T-helper 9 cell (primary cell): ENCODE measurements around the gene CNRIP1.
"Not testable (repeated sequence)": the region's sequence is repeated elsewhere in the genome, so short reads cannot be mapped to it uniquely, and the experiment has no call there.

ENCODE experiments used
- DNase-seq: peaks from one replicate; pipeline ENCODE4 v3.0.0-alpha.2; 2020

The CNRIP1 gene

GRCh38 chr2:68340226-68341061 is 20.7 kb upstream of the CNRIP1 start:
- no peak for DNase-seq

- DNase-seq = no peak
Observed at GRCh38 chr2:68336192-68336591, 16.4 kb upstream of the CNRIP1 start.

- DNase-seq = no peak
Observed at GRCh38 chr2:68333931-68334330, 14.2 kb upstream of the CNRIP1 start.

DNA sequence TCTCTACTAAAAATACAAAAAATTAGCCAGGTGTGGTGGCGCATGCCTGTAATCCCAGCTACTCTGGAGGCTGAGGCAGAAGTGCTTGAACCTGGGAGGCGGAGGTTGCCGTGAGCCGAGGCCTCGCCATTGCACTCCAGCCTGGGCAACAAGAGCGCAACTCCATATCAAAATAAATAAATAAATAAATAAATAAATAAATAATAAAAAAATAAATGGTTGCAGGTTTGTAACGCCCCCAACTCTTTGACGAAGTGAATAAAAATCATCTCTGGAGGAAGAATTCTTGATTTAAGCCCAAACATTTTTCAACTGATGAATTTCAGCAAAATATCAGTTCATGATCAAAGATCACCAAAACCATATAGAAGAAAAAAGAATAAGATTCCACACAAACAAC is 13.3 kb upstream of the CNRIP1 start:
- no peak for DNase-seq

DNA sequence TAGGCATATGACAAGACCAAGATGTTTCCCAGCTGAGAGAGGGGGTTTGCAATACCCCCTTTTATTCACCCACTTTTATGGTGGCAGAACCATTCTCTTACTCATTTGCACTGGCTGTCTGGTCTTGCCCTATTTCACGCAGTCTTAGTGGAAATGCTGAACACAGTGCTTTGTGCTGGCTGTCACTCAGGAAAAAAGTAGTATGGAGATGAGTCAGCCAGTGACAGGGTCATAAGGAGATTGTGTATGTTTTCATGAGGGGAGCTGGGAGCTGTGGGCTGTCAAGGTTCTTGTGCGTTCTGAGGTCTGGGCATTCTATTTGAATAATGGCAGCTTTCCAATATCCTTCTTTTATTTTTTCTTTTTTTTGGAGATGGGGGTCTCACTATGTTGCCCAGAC is 10.9 kb upstream of the CNRIP1 start:
- DNase-seq = no peak

DNA sequence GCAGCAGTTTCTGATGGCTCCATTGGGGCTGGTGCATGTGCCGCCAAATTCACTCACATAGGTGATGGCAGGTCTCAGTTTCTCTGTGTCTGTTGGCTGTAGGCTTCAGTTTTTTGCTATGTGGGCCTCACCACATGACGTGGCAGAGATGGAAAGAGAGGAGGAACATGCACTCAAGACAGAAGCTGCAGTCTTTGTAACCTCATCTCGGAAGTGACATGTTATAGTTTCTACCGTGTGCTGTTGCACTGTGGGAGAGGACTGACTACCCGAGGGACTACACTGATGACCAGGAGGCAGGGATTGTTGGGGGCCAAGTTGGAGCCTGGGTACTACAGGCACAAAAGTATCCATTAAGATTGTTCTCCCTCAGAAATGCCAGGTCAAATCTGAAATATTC is 9.2 kb upstream of the CNRIP1 start:
- DNase-seq = no peak

GRCh38 chr2:68325056-68325455 is 5.3 kb upstream of the CNRIP1 start:
- no peak for DNase-seq

DNA sequence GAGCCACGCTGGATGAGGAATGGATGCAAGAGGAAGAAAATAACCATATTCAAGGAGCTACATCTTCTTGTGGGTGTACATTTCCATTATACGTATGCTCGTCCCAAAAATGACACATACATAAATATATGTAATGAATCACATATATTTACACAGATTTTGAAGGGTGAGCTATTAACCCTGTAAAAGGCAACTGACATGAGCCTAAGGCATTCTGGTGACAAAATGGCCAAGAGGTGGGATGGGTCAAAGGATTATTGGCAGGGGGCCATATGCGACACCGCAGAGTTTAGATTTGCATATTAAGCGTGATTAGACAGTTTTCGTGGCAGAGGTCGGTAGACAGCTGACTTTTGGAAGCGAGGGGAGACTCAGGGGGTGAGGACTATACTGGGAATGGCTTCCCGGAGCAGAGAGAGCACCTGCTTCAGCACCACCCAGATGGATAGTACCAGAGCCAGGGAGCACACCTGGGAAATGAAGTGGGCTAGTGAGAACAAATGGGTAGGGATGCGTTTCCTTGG is 431 bp upstream of the CNRIP1 start:
- no peak for DNase-seq

DNA sequence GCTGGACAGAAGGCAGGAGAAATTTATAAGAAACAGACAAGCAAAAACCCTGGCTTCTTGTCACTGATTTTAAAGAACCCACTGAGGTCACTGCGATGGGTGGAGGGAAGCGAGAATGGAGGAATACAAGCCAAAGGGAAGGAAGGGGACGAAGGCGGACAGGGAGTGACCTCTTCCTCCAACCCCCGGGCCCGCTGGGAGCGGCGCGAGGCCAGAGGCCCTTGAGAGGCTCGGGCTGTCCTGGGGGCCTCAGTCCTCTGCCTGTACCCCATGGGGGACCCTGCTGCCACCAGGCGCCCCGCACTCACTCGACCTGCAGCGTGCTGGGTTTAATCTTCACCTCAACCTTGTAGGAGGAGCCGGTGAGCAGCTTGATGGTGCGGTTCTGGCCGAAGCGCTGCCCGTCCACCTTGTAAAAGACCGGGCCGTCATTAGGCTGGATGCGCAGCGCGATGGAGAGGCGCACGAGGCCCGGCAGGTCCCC is 793 bp downstream of the CNRIP1 start:
- DNase-seq = no peak

DNA sequence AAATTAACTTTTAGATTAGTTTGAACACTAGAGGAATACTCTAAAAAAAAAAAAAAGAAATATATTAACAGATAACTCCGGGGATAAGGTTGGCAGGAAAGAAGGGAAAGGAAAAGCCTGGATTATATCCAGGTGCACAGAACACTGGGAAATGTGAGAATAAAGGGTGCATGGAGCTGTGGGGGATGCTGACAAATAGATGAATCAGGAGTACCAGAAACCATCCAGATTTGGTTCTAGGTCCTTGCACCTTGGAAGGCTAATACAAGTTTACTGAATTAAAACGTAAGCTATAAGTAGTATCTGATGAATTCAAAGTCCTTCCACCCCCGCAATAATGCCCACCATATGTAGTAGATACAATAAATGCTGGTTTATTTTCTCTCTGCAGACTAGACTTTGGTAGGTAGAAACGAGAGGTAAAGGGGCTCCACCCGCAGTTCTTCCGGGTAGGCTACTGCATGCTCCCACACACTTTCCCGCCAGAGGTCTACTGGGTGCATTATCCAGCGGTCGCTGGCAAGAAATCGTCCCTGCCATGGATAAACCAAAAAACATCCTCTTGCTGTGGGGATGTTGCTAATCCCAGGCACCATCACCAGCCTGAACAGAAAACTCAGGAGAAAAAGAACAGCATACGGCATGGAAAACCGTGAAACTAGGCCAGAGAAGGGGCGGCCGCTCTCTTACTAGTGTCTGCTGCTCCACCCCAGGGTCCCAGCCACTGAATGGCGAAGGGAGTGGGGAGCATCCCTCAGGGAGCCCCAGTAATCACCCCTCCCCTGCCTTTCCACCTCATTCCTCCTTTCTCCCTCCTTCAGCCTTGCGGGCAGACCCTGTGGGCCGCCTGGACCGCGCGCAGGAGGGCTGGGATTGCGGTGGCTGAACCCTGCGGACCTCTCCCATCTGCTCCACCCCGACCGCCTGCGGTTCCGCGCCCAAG is 1.5 kb downstream of the CNRIP1 start:
- DNase-seq = no peak

GRCh38 chr2:68316111-68316510 is 3.6 kb downstream of the CNRIP1 start:
- DNase-seq = no peak

DNA sequence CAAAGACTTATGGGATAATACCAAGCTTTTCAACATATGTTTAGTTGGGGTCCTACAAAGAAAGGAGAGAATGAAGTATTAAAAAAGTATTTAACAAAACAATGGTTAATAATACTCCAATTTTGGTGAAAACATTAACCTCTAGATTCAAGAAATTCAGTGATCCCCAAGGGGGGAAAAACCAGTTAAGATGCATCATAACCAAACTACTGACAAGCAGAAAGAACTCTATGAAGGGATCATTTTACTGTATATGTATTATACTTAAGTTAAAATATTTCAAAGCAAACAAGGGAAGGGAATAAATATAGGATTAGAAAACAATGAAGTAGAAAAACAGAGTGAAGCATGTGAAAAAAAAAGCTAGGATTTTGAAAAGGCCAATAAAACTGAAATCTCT is 8.7 kb downstream of the CNRIP1 start:
- no peak for DNase-seq

DNA sequence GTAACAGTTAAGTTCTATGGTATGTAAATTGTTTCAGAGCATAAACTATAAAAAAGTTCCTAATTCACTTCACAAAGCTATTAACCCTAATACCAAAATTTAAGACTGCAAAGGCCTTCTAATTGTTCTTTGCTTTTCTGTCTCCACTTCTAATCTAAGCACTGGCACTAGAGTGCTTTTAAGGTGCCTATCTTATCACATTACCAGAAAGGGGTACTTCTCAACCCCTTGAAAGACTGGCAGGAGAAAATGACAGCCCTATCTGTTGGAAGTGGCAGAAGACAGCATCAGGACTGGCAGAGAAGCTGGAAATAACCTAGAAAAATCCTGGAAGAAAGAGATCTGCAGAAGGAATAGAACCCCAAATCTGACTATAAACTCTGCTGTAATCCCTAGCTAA is 10.3 kb downstream of the CNRIP1 start:
- DNase-seq = no peak

DNA sequence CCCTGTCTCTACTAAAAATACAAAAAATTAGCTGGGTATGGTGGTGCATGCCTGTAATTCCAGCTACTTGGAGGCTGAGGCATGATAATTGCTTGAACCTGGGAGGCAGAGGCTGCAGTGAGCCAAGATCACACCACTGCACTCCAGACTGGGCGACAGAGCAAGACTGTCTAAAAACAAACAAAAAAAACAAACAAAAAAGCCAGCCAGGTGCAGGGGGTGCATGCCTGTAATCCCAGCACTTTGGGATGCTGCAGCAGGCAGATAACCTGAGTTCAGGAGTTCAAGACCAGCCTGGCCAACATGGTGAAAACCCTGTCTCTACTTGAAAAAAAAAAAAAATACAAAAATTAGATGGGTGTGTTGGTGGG is 15.9 kb downstream of the CNRIP1 start:
- DNase-seq = not testable (repeated sequence)

DNA sequence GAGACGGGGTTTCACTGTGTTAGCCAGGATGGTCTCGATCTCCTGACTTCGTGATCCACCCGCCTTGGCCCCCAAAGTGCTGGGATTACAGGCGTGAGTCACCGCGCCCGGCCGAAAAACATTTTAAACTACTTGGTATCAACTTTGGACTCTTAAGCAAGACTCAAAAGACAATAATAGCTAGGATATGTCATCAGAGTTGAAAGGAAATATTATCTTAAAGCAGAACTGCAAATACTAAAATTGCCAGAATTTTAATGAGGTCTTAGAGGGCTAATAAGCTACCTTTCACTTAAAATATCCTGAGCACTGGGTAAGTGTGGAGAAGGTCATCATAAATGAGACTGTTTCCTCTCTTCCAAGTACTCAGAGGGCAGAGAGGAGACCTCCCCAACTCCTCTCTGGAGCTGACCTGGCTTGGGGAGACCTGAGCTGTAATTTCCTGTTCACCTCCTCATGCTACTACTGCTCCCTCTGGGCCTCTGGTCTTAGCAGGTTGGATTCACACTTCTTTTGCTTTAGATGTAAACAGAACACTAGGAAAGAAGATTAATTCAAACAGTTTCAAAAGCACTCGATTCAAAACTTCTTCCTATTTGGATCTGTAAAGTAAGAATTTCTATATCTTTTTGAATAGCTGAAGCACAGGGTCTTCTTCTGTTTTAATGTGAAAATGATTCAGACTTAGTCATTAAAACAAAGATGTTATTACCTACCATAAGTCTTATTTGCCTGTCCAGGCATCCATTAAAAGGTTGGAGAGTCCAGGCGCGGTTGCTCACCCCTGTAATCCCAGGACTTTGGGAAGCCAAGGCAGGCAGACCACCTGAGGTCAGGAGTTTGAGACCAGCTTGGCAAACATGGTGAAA is 16.5 kb downstream of the CNRIP1 start:
- DNase-seq = no peak

GRCh38 chr2:68302281-68302875 is 17.4 kb downstream of the CNRIP1 start:
- DNase-seq = no peak

GRCh38 chr2:68295516-68295915 is 24.2 kb downstream of the CNRIP1 start:
- no peak for DNase-seq

DNA sequence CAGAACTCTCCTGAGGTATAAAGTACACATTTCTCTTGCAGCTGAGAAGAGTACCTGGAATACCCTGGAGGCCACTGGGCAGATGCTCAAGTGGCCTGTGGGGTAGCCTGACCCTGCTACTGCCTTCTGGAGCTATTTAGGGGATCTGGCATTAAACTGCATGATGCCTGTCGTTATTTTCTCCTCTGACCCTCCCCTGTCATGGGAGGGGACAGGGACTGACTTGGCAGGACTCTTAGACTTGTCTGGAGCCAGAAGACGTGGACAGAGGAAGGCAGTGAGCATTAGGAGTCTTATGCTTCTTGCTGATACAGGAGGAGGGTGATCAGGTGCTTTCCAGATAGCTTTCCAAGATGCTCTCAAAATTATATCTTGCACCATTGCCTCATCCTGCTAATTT is 24.8 kb downstream of the CNRIP1 start:
- no peak for DNase-seq

DNA sequence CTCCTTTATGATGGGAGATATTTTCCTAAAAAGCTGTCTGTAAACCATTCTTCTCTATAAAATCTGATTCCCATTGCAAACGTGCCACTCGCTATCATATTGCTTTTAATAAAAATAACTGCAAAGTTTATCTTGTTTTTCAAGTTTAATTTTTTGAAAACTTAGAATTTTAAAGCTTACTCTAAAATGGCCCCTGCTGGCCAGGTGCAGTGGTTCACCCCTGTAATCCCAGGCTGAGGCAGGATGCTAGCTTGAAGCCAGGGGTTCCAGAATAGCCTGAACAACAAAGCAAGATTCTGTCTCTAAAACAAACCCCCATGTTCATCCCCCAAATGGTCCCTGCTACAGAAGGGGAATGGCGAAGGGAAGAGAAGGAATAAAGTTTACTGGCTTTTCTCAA is 25.6 kb downstream of the CNRIP1 start:
- no peak for DNase-seq

DNA sequence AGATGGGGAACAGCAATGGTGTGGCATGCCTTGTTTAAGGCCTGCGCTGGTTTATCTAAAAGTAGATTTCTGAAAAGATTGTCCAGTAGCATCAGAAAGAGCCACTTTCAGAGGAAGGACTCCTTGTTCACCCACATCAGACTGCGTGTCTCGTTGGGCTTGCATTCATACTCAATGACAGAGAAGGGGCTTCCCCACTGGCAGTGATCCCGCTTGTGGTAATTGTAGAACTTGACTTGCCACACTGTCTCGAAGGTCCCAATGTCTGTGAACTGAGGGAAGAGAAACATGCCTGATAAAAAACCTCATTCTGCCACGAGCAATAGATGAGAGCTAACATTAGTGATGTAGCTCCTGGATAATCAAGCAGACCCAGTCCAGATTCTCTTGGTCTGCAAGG is 26.0 kb downstream of the CNRIP1 start:
- DNase-seq = no peak

GRCh38 chr2:68293024-68293423 is 26.7 kb downstream of the CNRIP1 start:
- DNase-seq = no peak

GRCh38 chr2:68292108-68292710 is 27.5 kb downstream of the CNRIP1 start:
- no peak for DNase-seq
